ENCODE data around the gene JMJD7. TPM values are rescaled to one million over a fixed set of nuclear protein-coding genes. Genes with fewer than 3 reads are reported as not detected.

JMJD7 gene
- total RNA-seq, 4 donors from 2014 or later: 20.4 to 36.9 (median 30.5) TPM

DNA sequence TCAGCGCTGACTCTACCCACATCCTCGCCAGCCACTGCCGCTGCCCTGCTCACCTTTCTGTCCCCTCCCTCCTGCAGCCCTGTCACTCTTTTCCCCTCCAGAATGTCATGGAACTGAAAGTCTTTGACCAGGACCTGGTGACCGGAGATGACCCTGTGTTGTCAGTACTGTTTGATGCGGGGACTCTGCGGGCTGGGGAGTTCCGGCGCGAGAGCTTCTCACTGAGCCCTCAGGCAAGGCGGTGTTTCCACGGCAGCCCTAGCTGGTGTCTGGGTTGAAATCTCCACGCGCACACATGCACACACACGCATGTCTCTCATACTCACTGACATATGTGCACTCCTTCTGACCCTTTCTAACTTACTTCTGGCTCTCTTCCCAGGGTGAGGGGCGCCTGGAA, 12.8 kb downstream of the JMJD7 start:
- H3K4me3 ChIP-seq: peak overlapping the region in 2 of 4 donors; percentile 34 to 40
- peaks cover 27 to 64% (median 29%) of the 10 kb centered on the region in 3 donors for H3K4me1 ChIP-seq
- H3K36me3 ChIP-seq: peaks cover 15 to 85% (median 31%) of the 10 kb centered on the region in 3 donors
- intact Hi-C loops (cut with DNase I): no loop called here
- DNase-seq: no peak
- H3K9me3 ChIP-seq: no peaks in the 10 kb centered on the region
- 72 to 80% methylated on average over 13 to 14 of the region's 15 CpGs for WGBS, 2 donors
- TF ChIP-seq POLR2A (IDR thresholded peaks at IDR 0.05): no peak
- TF ChIP-seq, protein P1, sequence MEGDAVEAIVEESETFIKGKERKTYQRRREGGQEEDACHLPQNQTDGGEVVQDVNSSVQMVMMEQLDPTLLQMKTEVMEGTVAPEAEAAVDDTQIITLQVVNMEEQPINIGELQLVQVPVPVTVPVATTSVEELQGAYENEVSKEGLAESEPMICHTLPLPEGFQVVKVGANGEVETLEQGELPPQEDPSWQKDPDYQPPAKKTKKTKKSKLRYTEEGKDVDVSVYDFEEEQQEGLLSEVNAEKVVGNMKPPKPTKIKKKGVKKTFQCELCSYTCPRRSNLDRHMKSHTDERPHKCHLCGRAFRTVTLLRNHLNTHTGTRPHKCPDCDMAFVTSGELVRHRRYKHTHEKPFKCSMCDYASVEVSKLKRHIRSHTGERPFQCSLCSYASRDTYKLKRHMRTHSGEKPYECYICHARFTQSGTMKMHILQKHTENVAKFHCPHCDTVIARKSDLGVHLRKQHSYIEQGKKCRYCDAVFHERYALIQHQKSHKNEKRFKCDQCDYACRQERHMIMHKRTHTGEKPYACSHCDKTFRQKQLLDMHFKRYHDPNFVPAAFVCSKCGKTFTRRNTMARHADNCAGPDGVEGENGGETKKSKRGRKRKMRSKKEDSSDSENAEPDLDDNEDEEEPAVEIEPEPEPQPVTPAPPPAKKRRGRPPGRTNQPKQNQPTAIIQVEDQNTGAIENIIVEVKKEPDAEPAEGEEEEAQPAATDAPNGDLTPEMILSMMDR (IDR thresholded peaks at IDR 0.05): no peak
- H3K27me3 ChIP-seq: no peaks in the 10 kb centered on the region
- H3K27ac ChIP-seq: peak overlapping the region in 1 of 4 donors; percentile 92

DNA sequence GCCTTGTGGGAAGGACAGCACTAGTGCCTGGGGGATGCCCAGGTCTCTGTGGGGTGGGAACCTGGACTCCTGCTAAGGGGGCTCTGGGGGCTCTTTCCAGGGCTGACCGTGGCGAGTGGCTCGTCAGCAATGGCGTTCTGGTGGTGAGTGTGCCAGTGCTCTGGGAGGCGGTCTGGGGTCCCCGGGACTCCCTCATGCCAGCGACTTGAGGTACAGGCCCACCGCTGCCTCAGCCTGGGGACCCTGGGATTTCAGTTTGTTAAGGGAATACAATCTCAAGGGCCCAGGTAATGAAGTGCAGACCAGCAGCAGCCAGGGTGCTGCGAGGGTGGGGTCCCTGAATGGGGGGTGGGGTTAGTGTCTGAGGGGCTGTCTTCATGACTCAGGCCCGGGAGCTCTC, 13.2 kb downstream of the JMJD7 start:
- Histone ChIP-seq H3K9me3 (no peaks in the 10 kb centered on the region), H3K27me3 (no peaks in the 10 kb centered on the region), H3K4me1 (peaks cover 27 to 59% (median 29%) of the 10 kb centered on the region in 3 donors), H3K27ac (no peak overlapping the region), H3K36me3 (peaks cover 15 to 85% (median 33%) of the 10 kb centered on the region in 3 donors), H3K4me3 (no peak overlapping the region)
- intact Hi-C loops (cut with DNase I): no loop called here
- no peak for DNase-seq
- TF ChIP-seq POLR2A (IDR thresholded peaks at IDR 0.05): no peak
- TF ChIP-seq, protein P1 (IDR thresholded peaks at IDR 0.05): no peak
- 67 to 95% methylated on average over 1 to 4 of the region's 10 CpGs for WGBS, 2 donors

DNA sequence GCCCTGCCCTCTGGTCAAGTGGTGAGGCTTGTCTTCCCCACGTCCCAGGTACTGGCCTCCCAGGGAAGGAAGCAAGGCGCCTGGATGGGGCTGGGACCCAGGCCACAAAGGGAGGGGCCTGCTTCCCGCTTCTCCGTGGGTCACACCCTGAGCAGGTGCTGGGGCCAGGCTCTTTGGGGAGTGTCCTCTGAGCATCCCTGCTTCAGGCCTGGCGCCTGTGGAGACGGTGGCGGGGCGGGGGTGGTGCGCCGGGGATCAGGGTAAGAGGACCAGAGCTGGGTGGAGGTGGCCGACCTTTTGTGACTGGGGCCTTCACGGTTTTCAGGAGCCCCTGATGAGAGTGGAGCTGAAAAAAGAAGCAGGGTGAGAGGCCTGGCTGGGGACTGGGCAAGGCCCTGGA, 14.3 kb downstream of the JMJD7 start:
- intact Hi-C loops (cut with DNase I): no loop called here
- Histone ChIP-seq H3K4me1 (peaks cover 27 to 48% (median 29%) of the 10 kb centered on the region in 3 donors), H3K9me3 (no peaks in the 10 kb centered on the region), H3K36me3 (peaks cover 25 to 85% (median 44%) of the 10 kb centered on the region in 3 donors), H3K4me3 (no peak overlapping the region), H3K27ac (no peak overlapping the region), H3K27me3 (no peaks in the 10 kb centered on the region)
- 87 to 90% methylated on average over 2 to 4 of the region's 12 CpGs for WGBS, 2 donors
- no peak for DNase-seq
- no peak for TF ChIP-seq POLR2A (IDR thresholded peaks at IDR 0.05)
- TF ChIP-seq, protein P1 (IDR thresholded peaks at IDR 0.05): no peak

DNA sequence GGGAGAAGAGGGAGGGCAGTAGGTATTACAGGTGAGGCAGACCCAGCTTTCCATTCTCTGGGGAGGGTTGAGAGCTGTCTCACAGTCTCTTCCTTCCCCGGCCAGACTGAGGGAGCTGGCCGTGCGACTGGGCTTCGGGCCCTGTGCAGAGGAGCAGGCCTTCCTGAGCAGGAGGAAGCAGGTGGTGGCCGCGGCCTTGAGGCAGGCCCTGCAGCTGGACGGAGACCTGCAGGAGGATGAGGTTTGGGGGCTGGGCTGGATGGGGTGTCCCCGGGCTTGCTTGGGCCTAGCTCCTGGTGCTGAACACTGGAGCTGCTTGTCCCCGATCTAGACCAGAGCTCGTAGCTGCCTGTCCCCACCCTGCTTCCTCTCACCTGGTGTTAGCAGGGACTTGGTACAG, 15.7 kb downstream of the JMJD7 start:
- no peak for DNase-seq
- WGBS, 2 donors: 50% methylated on average over 2 of the region's 10 CpGs; no CpG with 5 or more reads in 1 of the 2 donors

DNA sequence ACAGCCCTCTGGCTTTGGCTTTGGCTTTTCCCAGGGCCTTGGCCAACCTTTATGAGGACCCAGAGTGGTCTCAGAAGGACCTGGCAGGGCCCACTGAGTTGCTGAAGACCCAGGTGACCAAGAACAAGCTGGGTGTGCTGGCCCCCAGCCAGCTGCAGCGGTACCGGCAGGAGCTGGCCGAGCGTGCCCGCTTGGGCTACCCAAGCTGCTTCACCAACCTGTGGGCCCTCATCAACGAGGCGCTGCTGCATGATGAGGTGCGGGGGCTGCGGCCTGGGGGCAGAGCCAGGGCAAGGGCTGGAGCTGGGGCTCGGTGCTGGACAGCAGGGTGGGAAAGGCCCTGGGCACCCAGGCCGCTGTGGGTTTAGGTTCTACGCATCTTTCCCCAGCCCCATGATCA, 16.9 kb downstream of the JMJD7 start:
- intact Hi-C loops (cut with DNase I): no loop called here
- Histone ChIP-seq H3K9me3 (no peaks in the 10 kb centered on the region), H3K4me1 (peaks cover 18 to 46% (median 25%) of the 10 kb centered on the region in 3 donors), H3K27ac (no peak overlapping the region), H3K4me3 (no peak overlapping the region), H3K36me3 (peaks cover 30 to 93% (median 60%) of the 10 kb centered on the region in 3 donors), H3K27me3 (no peaks in the 10 kb centered on the region)
- 50% methylated on average over 2 of the region's 12 CpGs; no CpG with 5 or more reads in 1 of the 2 donors for WGBS, 2 donors
- DNase-seq: no peak
- TF ChIP-seq, protein P1 (IDR thresholded peaks at IDR 0.05): no peak
- no peak for TF ChIP-seq POLR2A (IDR thresholded peaks at IDR 0.05)

More for the DNA sequence above, 15.7 kb downstream of the JMJD7 start:
- no peak overlapping the region for H3K4me3 ChIP-seq
- H3K27me3 ChIP-seq: no peaks in the 10 kb centered on the region
- peaks cover 30 to 86% (median 58%) of the 10 kb centered on the region in 3 donors for H3K36me3 ChIP-seq
- H3K9me3 ChIP-seq: no peaks in the 10 kb centered on the region
- no peak overlapping the region for H3K27ac ChIP-seq
- intact Hi-C loops (cut with DNase I): no loop called here
- peaks cover 21 to 46% (median 24%) of the 10 kb centered on the region in 3 donors for H3K4me1 ChIP-seq
- TF ChIP-seq, protein P1 (IDR thresholded peaks at IDR 0.05): no peak
- no peak for TF ChIP-seq POLR2A (IDR thresholded peaks at IDR 0.05)
